Measurements from ENCODE around the gene SPP1.

Gene SPP1

GRCh38 chr4:87943660-87944149, 31.8 kb upstream of the SPP1 start:
- no peak overlapping the region for H3K9ac ChIP-seq
- H3K4me1 ChIP-seq (ENCODE audit: low read depth, poor library complexity, severe bottlenecking) = no peaks in the 10 kb centered on the region
- H3K4me3 ChIP-seq (IDR thresholded peaks at IDR 0.05; ENCODE audit: insufficient read depth, low read depth, low read length) = no peak overlapping the region
- no peaks in the 10 kb centered on the region for H3K36me3 ChIP-seq (ENCODE audit: insufficient read depth)
- no peak overlapping the region for H3K27ac ChIP-seq
- H3K27me3 ChIP-seq (ENCODE audit: insufficient read depth, low read depth) = no peaks in the 10 kb centered on the region
- H3K4me2 ChIP-seq = no peak overlapping the region
- no peak for TF ChIP-seq CTCF (conservative IDR thresholded peaks at IDR 0.05; ENCODE audit: low read depth, low read length)
- no peaks in the 10 kb centered on the region for H3K79me2 ChIP-seq (ENCODE audit: insufficient read depth, low read depth)
- H4K20me1 ChIP-seq (ENCODE audit: insufficient read depth) = no peaks in the 10 kb centered on the region
- H2AFZ ChIP-seq (ENCODE audit: low read depth) = no peak overlapping the region

GRCh38 chr4:87944967-87945366, 30.5 kb upstream of the SPP1 start:
- no peaks in the 10 kb centered on the region for H3K79me2 ChIP-seq (ENCODE audit: insufficient read depth, low read depth)
- TF ChIP-seq CTCF (conservative IDR thresholded peaks at IDR 0.05; ENCODE audit: low read depth, low read length) = no peak
- no peak overlapping the region for H2AFZ ChIP-seq (ENCODE audit: low read depth)
- H3K4me3 ChIP-seq (IDR thresholded peaks at IDR 0.05; ENCODE audit: insufficient read depth, low read depth, low read length) = no peak overlapping the region
- H3K4me2 ChIP-seq = no peak overlapping the region
- no peak overlapping the region for H3K9ac ChIP-seq
- no peaks in the 10 kb centered on the region for H3K4me1 ChIP-seq (ENCODE audit: low read depth, poor library complexity, severe bottlenecking)
- H3K27me3 ChIP-seq (ENCODE audit: insufficient read depth, low read depth) = no peaks in the 10 kb centered on the region
- H3K27ac ChIP-seq = no peak overlapping the region
- H3K36me3 ChIP-seq (ENCODE audit: insufficient read depth) = no peaks in the 10 kb centered on the region
- no peaks in the 10 kb centered on the region for H4K20me1 ChIP-seq (ENCODE audit: insufficient read depth)

GRCh38 chr4:87946766-87947165, 28.7 kb upstream of the SPP1 start:
- Histone ChIP-seq H3K27me3 (ENCODE audit: insufficient read depth, low read depth) (no peaks in the 10 kb centered on the region), H3K27ac (no peak overlapping the region), H3K4me1 (ENCODE audit: low read depth, poor library complexity, severe bottlenecking) (no peaks in the 10 kb centered on the region), H2AFZ (ENCODE audit: low read depth) (no peak overlapping the region), H3K4me3 (IDR thresholded peaks at IDR 0.05; ENCODE audit: insufficient read depth, low read depth, low read length) (no peak overlapping the region), H3K4me2 (no peak overlapping the region), H3K79me2 (ENCODE audit: insufficient read depth, low read depth) (no peaks in the 10 kb centered on the region), H3K36me3 (ENCODE audit: insufficient read depth) (no peaks in the 10 kb centered on the region), H3K9ac (no peak overlapping the region), H4K20me1 (ENCODE audit: insufficient read depth) (no peaks in the 10 kb centered on the region)
- no peak for TF ChIP-seq CTCF (conservative IDR thresholded peaks at IDR 0.05; ENCODE audit: low read depth, low read length)

- Histone ChIP-seq H3K4me1 (ENCODE audit: low read depth, poor library complexity, severe bottlenecking) (no peaks in the 10 kb centered on the region), H3K79me2 (ENCODE audit: insufficient read depth, low read depth) (no peaks in the 10 kb centered on the region), H3K36me3 (ENCODE audit: insufficient read depth) (no peaks in the 10 kb centered on the region), H3K27ac (no peak overlapping the region), H3K4me3 (IDR thresholded peaks at IDR 0.05; ENCODE audit: insufficient read depth, low read depth, low read length) (no peak overlapping the region), H3K4me2 (no peak overlapping the region), H3K27me3 (ENCODE audit: insufficient read depth, low read depth) (no peaks in the 10 kb centered on the region), H2AFZ (ENCODE audit: low read depth) (no peak overlapping the region), H3K9ac (no peak overlapping the region), H4K20me1 (ENCODE audit: insufficient read depth) (no peaks in the 10 kb centered on the region)
- TF ChIP-seq CTCF (conservative IDR thresholded peaks at IDR 0.05; ENCODE audit: low read depth, low read length) = no peak
These were observed 27.9 kb upstream of the SPP1 start for GRCh38 chr4:87947381-87948160.
